HG02884 (cell line): ENCODE data around the gene F11.
"Not testable (repeated sequence)": the region's sequence is repeated elsewhere in the genome, so short reads cannot be mapped to it uniquely, and the experiment has no call there.

Experiments used
- ATAC-seq: cut with Tn5 transposase; IDR thresholded peaks from one replicate; pipeline ENCODE4 v1.9.1; 2021; ENCODE audit warnings: mild to moderate bottlenecking, moderate library complexity; ENCODE audit not compliant: unreplicated experiment

The F11 gene

DNA sequence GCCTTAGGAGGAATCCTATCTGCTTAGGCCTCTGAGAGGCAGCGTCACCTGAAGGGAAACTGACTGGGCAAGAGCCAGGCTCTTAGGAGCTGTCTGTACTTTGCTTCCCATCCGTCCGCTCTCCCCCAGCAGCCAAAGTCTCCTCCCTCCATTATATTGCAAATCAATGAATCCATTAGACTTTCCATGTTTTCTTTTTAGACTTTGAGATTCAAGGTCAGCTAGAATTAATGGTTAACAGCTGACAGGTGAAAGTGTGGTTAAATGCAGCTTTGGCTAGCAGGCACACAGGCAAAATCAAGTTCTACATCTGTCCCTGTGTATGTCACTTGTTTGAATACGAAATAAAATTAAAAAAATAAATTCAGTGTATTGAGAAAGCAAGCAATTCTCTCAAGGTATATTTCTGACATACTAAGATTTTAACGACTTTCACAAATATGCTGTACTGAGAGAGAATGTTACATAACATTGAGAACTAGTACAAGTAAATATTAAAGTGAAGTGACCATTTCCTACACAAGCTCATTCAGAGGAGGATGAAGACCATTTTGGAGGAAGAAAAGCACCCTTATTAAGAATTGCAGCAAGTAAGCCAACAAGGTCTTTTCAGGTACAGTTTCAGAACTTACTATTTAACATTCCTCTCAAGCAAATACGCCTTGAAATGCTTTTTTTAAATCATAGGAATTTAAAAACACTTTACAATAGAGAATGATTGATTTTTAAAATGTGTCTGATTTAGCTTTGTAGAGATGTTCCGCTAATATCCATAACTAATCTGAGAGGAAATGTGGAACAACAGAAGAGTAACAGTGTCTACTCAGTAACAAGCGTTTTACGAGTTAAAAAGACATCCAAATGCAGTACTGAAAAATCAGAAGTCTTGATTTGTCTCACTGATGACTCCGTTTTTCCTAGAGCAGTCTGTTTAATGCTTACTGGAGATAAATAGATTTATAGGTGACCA is at the start of gene F11:
Gene F11, plus strand, starts transcription at position 507 of the 970 bp plus-strand sequence. CDS start 948 bp downstream, outside the sequence.
- ATAC-seq = no peak

DNA sequence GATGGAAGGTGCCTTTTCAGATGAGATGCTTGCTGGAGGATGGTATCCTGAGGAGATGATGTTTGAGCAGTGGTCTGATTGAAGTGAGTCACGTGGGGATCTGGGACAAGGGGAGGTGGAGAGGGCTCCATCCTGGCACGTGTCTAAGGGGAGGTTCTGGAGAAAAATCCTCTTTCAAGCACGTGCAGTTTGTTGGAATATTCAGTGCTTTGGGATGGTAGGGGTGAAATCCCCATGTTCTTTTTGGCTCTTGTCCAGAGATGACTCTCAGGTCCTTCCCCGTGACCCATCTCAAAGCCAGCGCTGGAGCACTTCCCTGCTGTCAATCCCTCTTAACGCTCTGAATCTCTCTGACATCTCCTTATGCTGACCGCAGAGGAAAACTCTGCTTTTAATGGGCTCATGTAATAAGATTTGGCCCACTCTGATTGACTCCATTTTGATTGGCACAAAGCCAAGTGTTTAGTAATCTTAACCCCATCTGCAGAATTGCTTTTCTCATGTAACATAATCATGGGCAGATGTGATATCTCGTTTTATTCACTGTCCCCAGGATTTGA is 49.4 kb upstream of the F11 start:
- ATAC-seq = no peak

DNA sequence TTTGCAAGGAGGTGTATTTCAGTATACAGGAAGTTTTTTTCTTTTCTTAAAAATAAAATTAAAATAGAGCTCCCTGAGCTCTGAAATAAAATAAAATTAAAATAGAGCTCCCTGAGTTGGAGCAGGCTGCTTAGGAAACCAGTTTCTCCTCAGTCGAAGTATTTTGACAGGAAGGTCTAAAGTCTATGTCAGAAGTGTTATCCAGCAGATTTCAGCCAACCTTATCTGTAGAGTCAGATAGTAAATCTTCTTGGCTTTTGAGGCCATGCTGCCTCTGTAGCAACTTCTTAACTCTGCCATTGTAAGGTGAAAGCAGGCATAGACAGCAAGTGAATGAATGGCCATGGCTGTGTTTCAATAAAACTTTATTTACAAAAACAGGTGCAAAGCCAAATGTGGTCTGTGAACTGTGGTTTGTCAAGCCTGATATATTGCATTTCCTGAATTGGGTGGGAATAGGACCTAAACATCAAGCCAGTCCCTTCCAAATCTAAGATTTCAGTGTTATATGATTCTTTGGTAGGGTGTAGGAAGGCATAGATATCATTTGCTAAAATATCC is 48.2 kb upstream of the F11 start:
- ATAC-seq = no peak

DNA sequence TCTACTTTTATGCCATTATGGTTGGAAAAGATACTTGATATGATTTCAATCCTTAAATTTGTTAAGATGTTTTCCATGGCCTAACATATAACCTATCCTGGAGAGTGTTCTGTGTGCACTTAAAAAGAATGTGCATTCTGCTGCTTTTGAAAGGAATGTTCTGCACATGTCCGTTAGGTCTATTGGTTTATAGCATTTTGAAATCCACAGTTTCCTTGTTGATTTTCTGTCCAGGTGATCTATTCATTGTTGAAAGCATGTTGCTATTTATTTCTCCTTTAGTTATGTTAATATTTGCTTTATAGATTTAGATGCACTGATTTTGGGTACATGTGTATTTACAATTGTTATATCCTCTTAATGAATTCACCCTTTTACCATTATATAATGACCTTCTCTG is 44.4 kb upstream of the F11 start:
- ATAC-seq = no peak

DNA sequence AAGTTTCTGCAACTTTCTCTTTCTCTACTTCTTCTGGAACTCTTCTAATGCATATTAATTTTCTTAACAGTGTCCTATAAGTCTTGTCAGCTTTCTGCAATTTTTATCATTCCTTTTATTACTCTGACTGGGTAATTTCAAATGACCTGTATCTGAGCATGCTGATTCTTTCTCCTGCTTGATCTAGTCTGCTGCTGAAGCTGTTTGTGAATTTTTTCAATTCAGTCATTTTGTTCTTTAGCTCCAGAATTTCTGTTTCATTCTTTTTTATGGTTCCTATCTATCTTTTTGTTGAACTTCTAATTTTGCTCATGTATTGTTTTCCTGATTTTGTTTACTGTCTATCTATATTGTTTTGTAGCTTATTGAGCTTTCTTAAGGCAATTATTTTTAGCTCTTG is 40.1 kb upstream of the F11 start:
- ATAC-seq = no peak

DNA sequence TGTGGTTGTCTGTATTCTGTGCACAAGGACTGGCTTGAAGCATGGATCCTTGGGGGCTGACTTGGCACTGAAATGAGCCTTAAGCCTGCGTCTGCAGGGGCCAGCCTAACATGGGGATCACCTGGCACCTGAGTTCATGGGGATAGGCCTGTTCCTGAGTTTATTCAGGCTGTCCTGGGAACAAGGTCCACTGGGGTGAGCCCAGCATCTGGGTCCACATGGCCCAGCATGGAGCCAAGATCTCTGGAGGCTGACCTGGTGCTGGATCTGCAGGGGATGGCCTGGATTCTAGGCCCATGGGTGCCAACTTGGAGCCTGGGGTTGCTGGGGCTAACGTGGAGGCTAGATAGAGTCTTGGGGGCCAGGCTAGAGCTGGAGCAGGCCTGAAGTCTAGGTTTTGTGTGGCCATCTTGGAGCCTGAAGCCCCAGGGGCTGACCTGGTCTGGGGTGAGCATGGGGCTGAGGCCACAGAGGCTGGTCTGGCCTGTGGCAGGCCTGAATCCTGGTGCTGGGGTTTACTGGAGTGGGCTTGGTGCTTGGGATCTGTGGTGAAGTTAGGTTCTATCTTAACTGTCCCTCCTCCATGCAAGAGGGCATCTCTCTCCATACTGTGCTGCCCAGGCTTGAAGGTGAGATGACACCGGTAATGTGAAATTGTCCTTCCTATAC is 39.3 kb upstream of the F11 start:
- no peak for ATAC-seq

DNA sequence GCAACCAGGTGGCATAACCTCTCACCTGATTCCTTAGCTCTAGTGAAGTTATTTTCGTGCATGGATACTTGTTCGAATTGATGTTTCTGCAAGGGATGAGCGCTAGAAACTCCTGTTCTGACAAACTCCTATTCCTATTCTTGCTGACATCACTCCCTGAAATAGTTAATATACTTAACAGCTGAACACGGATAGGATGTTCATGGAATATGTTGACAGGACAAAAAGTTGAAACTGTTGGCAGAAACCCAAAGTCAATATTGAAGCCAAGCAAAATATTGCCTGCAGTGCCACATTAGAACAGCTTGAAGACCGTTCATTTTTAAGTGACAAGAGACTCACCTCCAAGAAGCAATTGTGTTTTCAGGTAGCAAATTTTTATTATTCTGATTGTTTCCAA is 38.8 kb upstream of the F11 start, which contains the start of gene KLKB1:
Gene KLKB1, plus strand, starts transcription at position 287 of the 400 bp plus-strand sequence. CDS start 689 bp downstream, outside the sequence.
- ATAC-seq = no peak

DNA sequence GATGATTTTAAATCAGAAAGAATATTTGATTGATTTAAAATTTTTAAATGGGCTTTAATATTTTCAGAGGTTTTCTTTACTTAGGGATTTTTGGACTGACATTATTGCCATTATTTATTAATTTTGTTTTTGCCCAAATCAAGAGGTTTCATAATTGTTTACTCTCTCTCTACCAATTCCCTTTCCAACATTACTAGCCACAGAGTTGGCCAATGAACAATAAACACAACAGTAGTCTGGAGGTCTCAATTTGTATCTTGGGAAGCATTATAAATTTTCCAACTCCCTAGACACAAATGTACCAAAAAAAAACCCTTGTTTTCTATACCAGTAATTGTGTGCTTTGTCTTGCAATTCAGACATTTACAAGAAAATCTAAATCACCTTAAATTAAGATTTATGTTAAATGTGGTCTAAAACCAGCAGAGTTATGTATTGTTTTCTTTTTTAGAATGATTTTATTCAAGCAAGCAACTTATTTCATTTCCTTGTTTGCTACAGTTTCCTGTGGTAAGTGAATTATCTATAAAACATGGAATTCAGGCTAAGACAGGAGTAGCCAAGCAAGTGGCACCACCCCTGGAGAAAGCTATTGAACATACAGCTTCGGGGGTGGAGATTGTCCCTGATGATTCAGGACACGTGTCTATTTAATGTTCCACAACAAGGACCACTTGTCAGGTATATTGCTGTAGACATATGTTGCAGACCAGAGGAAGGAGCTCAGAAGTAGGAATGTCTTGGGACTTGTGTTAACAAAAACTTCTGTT is 38.1 kb upstream of the F11 start:
- no peak for ATAC-seq

DNA sequence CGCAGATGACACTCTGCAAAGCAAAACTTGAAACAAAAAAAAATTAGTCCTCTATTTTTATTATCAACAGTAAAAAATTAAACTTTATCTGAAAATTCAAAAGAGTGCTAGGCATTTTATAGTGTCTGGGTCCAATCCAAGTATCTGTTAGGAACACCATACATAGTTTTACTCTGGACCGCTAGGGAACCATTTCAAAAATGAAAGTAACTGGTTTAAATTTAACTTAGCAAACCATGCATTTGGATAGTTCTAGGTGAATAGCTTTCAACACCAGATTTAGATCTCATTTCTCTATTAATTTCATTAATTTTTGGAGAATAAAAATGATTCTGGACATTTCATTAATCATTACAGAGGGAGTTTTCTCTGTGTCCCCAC is 37.5 kb upstream of the F11 start:
- ATAC-seq = no peak

DNA sequence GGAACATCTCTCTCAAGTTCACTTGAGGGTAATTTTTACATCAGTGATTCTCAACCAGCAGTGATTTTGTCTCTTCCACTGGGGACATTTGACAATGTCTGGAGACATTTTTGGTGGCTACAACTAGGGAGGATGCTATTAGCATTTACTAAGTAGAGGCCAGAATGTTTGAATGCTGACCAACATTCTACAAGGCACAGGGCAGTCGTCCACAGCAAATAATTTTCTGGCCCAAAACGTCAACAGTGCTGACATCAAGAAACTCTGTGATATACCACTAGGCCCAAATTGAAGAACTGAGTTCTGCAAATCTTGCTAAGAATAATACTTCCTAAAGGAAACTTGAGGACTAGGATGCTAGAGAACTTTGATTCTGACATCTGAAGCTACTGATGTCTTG is 31.6 kb upstream of the F11 start:
- no peak for ATAC-seq

DNA sequence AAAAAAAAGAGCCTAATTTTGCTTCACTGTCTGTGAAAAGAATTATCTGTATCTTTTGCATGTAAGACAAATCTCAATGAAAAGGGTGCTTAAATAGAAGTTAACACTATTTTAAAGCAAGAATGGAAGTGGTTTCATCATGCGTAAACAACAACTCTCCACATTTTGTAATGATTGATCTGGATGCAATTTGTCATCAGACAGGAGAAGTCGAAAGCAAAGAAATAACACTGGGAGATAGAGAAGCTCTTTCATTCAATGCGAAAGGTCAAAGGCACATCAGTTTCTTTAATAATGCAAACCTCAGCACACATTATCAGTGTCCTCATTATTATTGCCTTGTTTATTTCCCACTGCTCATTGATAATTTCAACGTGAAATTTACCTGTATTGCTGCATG is 29.9 kb upstream of the F11 start:
- no peak for ATAC-seq

DNA sequence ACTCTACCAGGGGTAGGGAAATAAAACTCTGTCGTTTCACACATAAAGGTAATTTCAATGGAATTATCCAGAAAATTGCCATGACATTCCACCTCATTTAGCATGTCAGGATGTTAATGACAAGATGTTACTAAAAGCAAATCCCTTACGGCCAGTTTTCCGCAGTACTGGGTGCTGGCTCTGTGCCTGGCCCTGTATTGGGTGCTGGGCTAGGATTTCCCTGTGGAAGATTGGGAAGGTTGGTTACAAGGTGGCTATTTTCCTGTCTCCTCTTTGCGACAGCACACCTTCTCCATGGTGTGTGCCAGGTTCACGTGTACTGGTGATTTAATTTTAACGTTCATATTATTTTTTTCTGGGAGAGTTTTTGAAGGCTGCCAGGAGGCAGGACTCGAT is 25.5 kb upstream of the F11 start:
- no peak for ATAC-seq

DNA sequence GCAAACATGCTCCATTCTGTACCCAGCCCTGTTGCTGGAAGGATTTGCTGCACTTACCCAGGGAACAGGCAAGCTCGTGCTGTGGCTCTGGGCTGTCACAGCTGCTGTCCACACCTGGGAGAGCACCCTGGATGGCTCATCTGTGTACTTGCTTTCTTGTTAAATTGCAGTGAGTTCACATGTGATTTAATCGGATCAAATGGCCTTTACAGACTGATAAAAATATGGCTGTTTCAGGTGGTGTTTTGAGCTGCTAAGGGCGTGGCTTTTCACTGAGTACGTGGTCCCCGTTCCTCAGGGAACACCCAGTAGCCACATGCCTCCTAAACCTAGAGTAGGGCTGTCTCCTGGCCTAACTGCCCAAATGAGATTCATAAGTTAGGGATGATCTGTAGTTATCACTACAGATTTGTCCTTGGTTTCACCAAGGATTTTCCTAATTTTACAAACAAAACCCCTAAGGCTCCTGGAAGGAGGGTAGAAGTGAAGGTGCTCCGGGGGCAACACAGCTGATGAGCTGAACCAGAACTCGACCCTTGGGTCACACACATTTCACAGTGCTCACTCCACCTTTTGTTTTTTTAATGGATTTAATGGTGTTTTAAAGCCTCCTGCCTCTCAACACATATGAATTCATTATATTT is 25.0 kb upstream of the F11 start:
- ATAC-seq = no peak

DNA sequence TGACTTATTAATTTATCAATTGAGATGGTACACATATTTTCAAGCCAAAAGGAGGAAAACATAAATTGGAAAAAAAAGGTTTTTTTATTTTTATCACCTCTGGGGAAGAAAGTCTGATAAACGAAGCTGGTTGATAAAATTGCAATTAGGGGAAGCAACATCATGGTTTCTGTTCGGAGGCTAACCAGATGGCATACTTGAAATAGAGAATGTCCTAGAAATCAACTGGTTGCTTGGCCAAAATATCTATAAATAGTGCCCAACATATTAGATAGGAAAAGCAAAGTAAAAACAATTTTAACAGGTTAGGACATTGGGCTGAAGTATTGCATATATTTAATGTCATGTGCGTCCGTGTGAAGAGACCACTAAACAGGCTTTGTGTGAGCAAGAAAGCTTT is 24.4 kb upstream of the F11 start:
- no peak for ATAC-seq

DNA sequence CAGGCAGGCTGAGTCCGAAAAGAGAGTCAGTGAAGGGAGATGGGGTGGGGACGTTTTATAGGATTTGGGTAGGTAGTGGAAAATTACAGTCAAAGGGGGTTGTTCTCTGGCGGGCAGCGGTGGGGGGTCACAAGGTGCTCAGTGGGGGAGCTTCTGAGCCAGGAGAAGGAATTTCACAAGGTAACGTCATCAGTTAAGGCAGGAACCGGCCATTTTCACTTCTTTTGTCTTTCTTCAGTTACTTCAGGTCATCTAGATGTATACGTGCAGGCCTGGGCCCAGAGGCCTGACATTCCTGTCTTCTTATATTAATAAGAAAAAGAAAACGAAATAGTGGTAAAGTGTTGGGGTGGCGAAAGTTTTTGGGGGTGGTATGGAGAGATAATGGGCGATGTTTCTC is 24.0 kb upstream of the F11 start:
- not testable (repeated sequence) for ATAC-seq

DNA sequence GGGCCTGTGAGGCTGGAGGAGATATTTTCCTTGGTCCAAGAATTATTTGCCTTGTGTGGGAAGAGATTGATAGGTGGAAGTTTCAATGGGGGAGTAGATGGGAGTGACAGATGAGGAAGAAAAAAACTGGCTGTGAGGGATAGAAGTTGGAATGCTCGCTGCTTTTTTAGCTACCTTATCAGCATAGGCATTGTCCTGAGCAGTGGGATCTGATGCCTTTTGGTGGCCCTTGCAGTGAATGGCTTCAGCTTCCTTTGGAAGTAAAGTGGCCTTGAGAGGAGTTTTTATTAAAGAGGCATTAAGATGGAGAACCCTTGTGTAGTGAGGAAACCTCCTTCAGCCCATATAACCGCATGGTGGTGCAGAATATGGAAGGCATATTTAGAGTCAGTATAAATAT is 22.7 kb upstream of the F11 start:
- ATAC-seq = no peak

DNA sequence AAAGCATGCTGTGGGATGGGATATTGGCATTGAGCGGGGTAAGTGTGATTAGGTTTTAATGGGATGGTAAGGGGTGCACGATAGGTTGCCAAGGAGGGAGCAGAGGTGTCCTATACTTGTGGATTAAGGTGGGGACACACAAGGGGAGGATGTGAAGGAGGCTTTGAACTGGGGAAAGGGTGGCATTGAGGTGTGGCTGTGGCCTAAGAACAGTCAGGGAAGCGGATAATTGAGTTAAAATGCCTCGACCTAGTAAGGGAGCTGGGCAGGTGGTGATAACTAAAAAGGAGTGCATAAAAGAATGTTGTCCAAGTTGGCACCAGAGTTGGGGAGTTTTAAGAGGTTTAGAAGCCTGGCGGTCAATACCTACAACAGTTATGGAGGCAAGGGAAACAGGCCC is 21.2 kb upstream of the F11 start:
- ATAC-seq = no peak

DNA sequence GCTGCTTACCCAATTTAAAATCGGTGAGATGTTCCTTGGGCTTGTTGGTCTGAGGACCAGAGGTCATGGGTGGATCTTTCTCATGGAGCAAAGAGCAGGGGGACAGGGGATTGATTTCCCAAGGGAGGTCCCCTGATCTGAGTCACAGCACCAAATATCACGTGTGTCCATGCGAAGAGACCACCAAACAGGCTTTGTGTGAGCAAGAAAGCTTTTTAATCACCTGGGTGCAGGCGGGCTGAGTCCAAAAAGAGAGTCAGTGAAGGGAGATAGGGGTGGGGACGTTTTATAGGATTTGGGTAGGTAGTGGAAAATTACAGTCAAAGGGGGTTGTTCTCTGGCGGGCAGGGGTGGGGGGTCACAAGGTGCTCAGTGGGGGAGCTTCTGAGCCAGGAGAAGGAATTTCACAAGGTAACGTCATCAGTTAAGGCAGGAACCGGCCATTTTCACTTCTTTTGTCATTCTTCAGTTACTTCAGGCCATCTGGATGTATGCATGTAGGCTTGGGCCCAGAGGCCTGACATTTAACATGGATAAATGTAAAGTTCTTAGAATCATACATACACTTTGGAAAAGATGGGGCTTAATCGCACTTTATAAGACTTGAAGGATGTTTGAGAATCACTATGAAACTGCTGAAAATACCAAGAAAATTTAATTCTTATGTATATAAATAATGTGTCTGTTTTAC is 18.8 kb upstream of the F11 start:
- not testable (repeated sequence) for ATAC-seq

DNA sequence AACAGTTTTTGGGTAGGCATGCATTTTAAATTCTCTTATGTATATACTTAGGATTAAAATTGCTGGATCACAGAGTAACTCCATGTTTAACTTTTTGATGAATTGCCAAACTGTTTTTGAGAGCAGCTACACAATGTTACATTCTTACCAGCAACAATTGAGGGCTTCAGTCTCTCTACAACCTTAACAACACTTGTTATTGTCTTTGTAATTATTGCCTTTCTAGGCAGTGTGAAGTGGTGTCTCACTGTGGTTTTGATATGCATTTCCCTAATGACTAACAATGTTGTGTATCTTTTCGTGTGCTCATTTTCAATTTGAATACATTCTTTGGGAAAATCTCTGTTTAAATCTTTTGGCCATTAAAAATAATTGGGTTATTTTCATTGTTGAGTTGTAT is 17.3 kb upstream of the F11 start:
- no peak for ATAC-seq
